ENCODE results near the gene AGO3. TPM values are rescaled to one million over a fixed set of nuclear protein-coding genes. Genes with fewer than 3 reads are reported as not detected.

Gene AGO3
- total and polyA plus RNA-seq, 2 of the 13 experiments (the other 11 are each of a cell fraction or from before 2014, with no cell fraction given), result 21.2 to 27.1 TPM

DNA sequence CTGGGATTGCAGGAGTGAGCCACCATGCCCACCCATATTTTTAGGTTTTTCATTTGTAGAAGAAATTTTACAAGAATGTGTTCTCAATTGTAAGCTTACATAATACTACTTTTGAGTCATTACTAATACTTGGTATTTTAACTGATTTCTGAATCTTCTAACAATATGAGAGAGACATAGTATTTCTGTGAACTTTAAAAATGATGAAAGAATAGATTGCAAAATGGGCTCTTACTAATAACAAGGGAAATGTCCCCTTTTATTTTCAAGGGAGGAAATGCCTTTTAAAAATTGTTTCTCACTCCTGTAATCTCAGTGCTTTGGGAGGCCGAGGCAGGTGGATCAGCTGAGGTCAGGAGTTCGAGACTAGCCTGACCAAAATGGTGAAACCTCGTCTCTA is 5.9 kb downstream of the AGO3 start:
- POLR2A ChIA-PET, result no interaction called here
- ATAC-seq, result no peak

GRCh38 chr1:35939484-35939883 is 8.6 kb downstream of the AGO3 start:
- in situ Hi-C loops (cut with HindIII; ENCODE audit: extremely low pct_ligation_motif_present, low pct_unique_long_range_greater_than_20kb), result no loop called here
- Histone ChIP-seq H3K79me2 (ENCODE audit: insufficient read depth, low read length) (peaks cover 93% of the 10 kb centered on the region), H3K4me2 (ENCODE audit: low read depth, low read length) (no peak overlapping the region), H4K20me1 (ENCODE audit: insufficient read depth, low read length) (no peaks in the 10 kb centered on the region), H3K36me3 (replicated peaks in 1 of 2; ENCODE audit: control insufficient read depth in 1 of 2, insufficient read depth in 2 of 2, low read length in 2 of 2) (no peaks in the 10 kb centered on the region; a peak in 1 of 5 replicates), H3K9ac (ENCODE audit: insufficient read depth, low read depth, low read length) (no peak overlapping the region), H3K4me1 (ENCODE audit: insufficient read depth, low read length) (peaks cover 20% of the 10 kb centered on the region), H3K4me3 (replicated peaks in 1 of 3; ENCODE audit: insufficient read depth in 1 of 3, low read depth in 2 of 3, low read length in 3 of 3) (no peak overlapping the region), H3K27ac (ENCODE audit: extremely low read length, insufficient read depth, low read length) (no peak overlapping the region), H2AFZ (ENCODE audit: low read length) (no peak overlapping the region), H3K27me3 (ENCODE audit: control insufficient read depth in 1 of 2, insufficient read depth in 2 of 2, low read length in 2 of 2) (no peaks in the 10 kb centered on the region), H3K9me3 (ENCODE audit: low read length) (no peaks in the 10 kb centered on the region)
- intact Hi-C loops (cut with micrococcal nuclease; ENCODE audit: unreplicated experiment), result no loop called here
- no peak for FAIRE-seq
- DNase-seq (ENCODE audit: low spot score), result no peak
- ChIA-PET POLR2A (no interaction called here), CTCF (ENCODE audit: low intra/inter-chr PET ratio, low total read pairs) (no interaction called here)
- no TSS peak for BruUV-seq (replicated peaks)
- no peak for ATAC-seq
- WGBS (ENCODE audit: low lambda C conversion rate), result 95% methylated on average over 3 of the region's 3 CpGs
- no peak for TF ChIP-seq ESRRA (CRISPR knock-in tag; IDR thresholded peaks at IDR 0.05; ENCODE audit: low read depth)
- TF ChIP-seq CREBL2 (CRISPR knock-in tag; IDR thresholded peaks at IDR 0.05; ENCODE audit: borderline replicate concordance), result no peak
- no peak for TF ChIP-seq ZSCAN25 (CRISPR knock-in tag; IDR thresholded peaks at IDR 0.05)
- TF ChIP-seq, protein P1, sequence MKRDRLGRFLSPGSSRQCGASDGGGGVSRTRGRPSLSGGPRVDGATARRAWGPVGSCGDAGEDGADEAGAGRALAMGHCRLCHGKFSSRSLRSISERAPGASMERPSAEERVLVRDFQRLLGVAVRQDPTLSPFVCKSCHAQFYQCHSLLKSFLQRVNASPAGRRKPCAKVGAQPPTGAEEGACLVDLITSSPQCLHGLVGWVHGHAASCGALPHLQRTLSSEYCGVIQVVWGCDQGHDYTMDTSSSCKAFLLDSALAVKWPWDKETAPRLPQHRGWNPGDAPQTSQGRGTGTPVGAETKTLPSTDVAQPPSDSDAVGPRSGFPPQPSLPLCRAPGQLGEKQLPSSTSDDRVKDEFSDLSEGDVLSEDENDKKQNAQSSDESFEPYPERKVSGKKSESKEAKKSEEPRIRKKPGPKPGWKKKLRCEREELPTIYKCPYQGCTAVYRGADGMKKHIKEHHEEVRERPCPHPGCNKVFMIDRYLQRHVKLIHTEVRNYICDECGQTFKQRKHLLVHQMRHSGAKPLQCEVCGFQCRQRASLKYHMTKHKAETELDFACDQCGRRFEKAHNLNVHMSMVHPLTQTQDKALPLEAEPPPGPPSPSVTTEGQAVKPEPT (CRISPR knock-in tag; IDR thresholded peaks at IDR 0.05; ENCODE audit: low read depth), result no peak
- no peak for TF ChIP-seq ZNF878 (CRISPR knock-in tag; IDR thresholded peaks at IDR 0.05)

More for the DNA sequence above, 5.9 kb downstream of the AGO3 start:
- no peaks in the 10 kb centered on the region for H3K36me3 ChIP-seq (replicated peaks in 1 of 2; ENCODE audit: control insufficient read depth in 1 of 2, insufficient read depth in 2 of 2, low read length in 2 of 2)
- TF ChIP-seq, protein P2, sequence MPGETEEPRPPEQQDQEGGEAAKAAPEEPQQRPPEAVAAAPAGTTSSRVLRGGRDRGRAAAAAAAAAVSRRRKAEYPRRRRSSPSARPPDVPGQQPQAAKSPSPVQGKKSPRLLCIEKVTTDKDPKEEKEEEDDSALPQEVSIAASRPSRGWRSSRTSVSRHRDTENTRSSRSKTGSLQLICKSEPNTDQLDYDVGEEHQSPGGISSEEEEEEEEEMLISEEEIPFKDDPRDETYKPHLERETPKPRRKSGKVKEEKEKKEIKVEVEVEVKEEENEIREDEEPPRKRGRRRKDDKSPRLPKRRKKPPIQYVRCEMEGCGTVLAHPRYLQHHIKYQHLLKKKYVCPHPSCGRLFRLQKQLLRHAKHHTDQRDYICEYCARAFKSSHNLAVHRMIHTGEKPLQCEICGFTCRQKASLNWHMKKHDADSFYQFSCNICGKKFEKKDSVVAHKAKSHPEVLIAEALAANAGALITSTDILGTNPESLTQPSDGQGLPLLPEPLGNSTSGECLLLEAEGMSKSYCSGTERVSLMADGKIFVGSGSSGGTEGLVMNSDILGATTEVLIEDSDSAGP (CRISPR knock-in tag; IDR thresholded peaks at IDR 0.05; ENCODE audit: borderline replicate concordance), result no peak
- H3K79me2 ChIP-seq (ENCODE audit: insufficient read depth, low read length), result peaks cover 94% of the 10 kb centered on the region
- H3K4me2 ChIP-seq (ENCODE audit: low read depth, low read length), result no peak overlapping the region
- intact Hi-C loops (cut with micrococcal nuclease; ENCODE audit: unreplicated experiment) (no loop called here), in situ Hi-C loops (cut with HindIII; ENCODE audit: extremely low pct_ligation_motif_present, low pct_unique_long_range_greater_than_20kb) (no loop called here)
- H4K20me1 ChIP-seq (ENCODE audit: insufficient read depth, low read length), result no peaks in the 10 kb centered on the region
- 98% methylated on average over 3 of the region's 3 CpGs for WGBS (ENCODE audit: low lambda C conversion rate)
- no peaks in the 10 kb centered on the region for H3K9me3 ChIP-seq (ENCODE audit: low read length)
- FAIRE-seq (no peak), DNase-seq (ENCODE audit: low spot score) (no peak)
- H3K4me3 ChIP-seq (replicated peaks in 1 of 3; ENCODE audit: insufficient read depth in 1 of 3, low read depth in 2 of 3, low read length in 3 of 3), result no peak overlapping the region
- CTCF ChIA-PET (ENCODE audit: low intra/inter-chr PET ratio, low total read pairs), result no interaction called here
- peaks cover 39% of the 10 kb centered on the region for H3K4me1 ChIP-seq (ENCODE audit: insufficient read depth, low read length)
- H3K27me3 ChIP-seq (ENCODE audit: control insufficient read depth in 1 of 2, insufficient read depth in 2 of 2, low read length in 2 of 2), result no peaks in the 10 kb centered on the region; a peak in 1 of 5 replicates
- H3K9ac ChIP-seq (ENCODE audit: insufficient read depth, low read depth, low read length), result no peak overlapping the region
- H3K27ac ChIP-seq (ENCODE audit: extremely low read length, insufficient read depth, low read length), result no peak overlapping the region
- H2AFZ ChIP-seq (ENCODE audit: low read length), result no peak overlapping the region
- no TSS peak for BruUV-seq (replicated peaks)
